Myocyte (in vitro differentiated cells): ENCODE data around the gene SCAPER. TPM values are rescaled to one million over a fixed set of nuclear protein-coding genes. Genes with fewer than 3 reads are reported as not detected.

ENCODE experiments used
- microRNA-seq: library from miRNA; unstranded; fragments of <30 nt; microRNA quantifications from one replicate; pipeline ENCODE4, GENCODE V29; 2016
- total RNA-seq: library from RNA; depleted of rRNA; stranded (reverse); fragments of >200 nt; gene quantifications from 2 replicates; pipeline ENCODE4 v1.2.3, GENCODE V29; 2014

The SCAPER gene
- total RNA-seq, 1 donor from 2014 or later: 22.0 TPM

Small RNA genes within 50 kb of the gene (microRNA-seq; reads per million reads assigned to microRNA genes)
- not detected for gene MIR3713

Other genes starting within 250 kb of the SCAPER start
- gene RCN2, start 26.4 kb upstream of the SCAPER start, total RNA-seq: 106 and 114 TPM in 2 replicates
- not detected in 2 replicates for gene PSTPIP1, start 89.8 kb upstream of the SCAPER start, total RNA-seq
- 1,256 and 1,268 TPM in 2 replicates for gene TSPAN3, start 165.8 kb upstream of the SCAPER start, total RNA-seq